Mammary epithelial cell (primary cell): ENCODE data around the gene XXYLT1.

Experiments used
- EZH2 ChIP-seq: IDR thresholded peaks from 2 replicates; pipeline ENCODE4 v1.6.1; 2012; ENCODE audit warnings: low read length, inconsistent platforms, borderline replicate concordance
- TF ChIP-seq, protein P1 (sequence below), 2 donors: IDR thresholded peaks in 1 of 2; conservative IDR thresholded peaks in 1 of 2; 2 replicates each; pipeline ENCODE4 v1.5.1; 2011 to 2012; ENCODE audit warnings: inconsistent platforms in 2 of 2, low read length in 2 of 2, mild to moderate bottlenecking in 2 of 2, control low read depth in 1 of 2, low read depth in 1 of 2; ENCODE audit not compliant: insufficient read depth in 1 of 2; ENCODE audit errors: extremely low read depth in 1 of 2

GRCh38 chr3:195060217-195060481, 210.8 kb downstream of the XXYLT1 start:
- TF ChIP-seq, protein P1, sequence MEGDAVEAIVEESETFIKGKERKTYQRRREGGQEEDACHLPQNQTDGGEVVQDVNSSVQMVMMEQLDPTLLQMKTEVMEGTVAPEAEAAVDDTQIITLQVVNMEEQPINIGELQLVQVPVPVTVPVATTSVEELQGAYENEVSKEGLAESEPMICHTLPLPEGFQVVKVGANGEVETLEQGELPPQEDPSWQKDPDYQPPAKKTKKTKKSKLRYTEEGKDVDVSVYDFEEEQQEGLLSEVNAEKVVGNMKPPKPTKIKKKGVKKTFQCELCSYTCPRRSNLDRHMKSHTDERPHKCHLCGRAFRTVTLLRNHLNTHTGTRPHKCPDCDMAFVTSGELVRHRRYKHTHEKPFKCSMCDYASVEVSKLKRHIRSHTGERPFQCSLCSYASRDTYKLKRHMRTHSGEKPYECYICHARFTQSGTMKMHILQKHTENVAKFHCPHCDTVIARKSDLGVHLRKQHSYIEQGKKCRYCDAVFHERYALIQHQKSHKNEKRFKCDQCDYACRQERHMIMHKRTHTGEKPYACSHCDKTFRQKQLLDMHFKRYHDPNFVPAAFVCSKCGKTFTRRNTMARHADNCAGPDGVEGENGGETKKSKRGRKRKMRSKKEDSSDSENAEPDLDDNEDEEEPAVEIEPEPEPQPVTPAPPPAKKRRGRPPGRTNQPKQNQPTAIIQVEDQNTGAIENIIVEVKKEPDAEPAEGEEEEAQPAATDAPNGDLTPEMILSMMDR (conservative IDR thresholded peaks at IDR 0.05 in 1 of 2, IDR thresholded peaks at IDR 0.05 in 1 of 2; ENCODE audit: extremely low read depth in 1 of 2, insufficient read depth in 1 of 2, low read depth in 1 of 2, low read length in 2 of 2), result no peak
- no peak for TF ChIP-seq EZH2
